Activated CD4-positive, alpha-beta T cell treated with anti-CD3 and anti-CD28 coated beads for 36 hours (primary cell): ENCODE results near the gene NACA2. TPM values are rescaled to one million over a fixed set of nuclear protein-coding genes. Genes with fewer than 3 reads are reported as not detected.

Experiments used
- ATAC-seq: fragments of 200-7000 bp; cut with Tn5 transposase; one replicate; pipeline ENCODE4 v1.10.0; 2021; ENCODE audit warnings: mild to moderate bottlenecking, moderate library complexity
- CTCF ChIA-PET: fragments of 350-600 bp; sonication (Branson Sonifier 250); formaldehyde crosslinking; loops from one replicate; lab custom pipeline; 2021; ENCODE audit warnings: antibody characterized with exemption; lab: Charles Lee
- POLR2A ChIA-PET: fragments of 350-600 bp; sonication (Branson Sonifier 250); formaldehyde crosslinking; loops from one replicate; lab custom pipeline; 2021; ENCODE audit warnings: antibody characterized with exemption, inconsistent platforms; lab: Charles Lee
- DNase-seq: peaks from one replicate; pipeline ENCODE4 v3.0.0-alpha.2; 2020
- H3K27ac Mint-ChIP-seq: one replicate; pipeline ENCODE4 v1.8.0; 2021; ENCODE audit warnings: mixed read lengths
- H3K27me3 Mint-ChIP-seq: one replicate; pipeline ENCODE4 v1.8.0; 2021; ENCODE audit warnings: mixed read lengths
- H3K36me3 Mint-ChIP-seq: one replicate; pipeline ENCODE4 v1.8.0; 2021; ENCODE audit warnings: low read depth, mixed read lengths
- H3K4me1 Mint-ChIP-seq: one replicate; pipeline ENCODE4 v1.8.0; 2021; ENCODE audit warnings: mixed read lengths
- H3K4me3 Mint-ChIP-seq: one replicate; pipeline ENCODE4 v1.8.0; 2021; ENCODE audit warnings: mild to moderate bottlenecking, moderate library complexity, mixed read lengths
- H3K9me3 Mint-ChIP-seq: one replicate; pipeline ENCODE4 v1.8.0; 2021; ENCODE audit warnings: low read depth, mixed read lengths
- intact Hi-C, 2 experiments: fragments of 100-400 bp; cut with DNase I in 1 of 2; cut with micrococcal nuclease in 1 of 2; formaldehyde crosslinking; loops; one replicate each; pipeline versions ENCODE4 v1.14.2 to v1.15.1; 2022 to 2024; cut with DNase I, micrococcal nuclease
- total RNA-seq, 2 experiments: library from RNA; stranded (reverse); gene quantifications; one replicate each; pipeline ENCODE4 v1.2.3, GENCODE V29; 2021

NACA2 gene
- total RNA-seq, 2 experiments from 2014 or later = not detected

- intact Hi-C loops = no loop called here
- no peaks in the 10 kb centered on the region for H3K4me1 Mint-ChIP-seq
- H3K36me3 Mint-ChIP-seq = no peaks in the 10 kb centered on the region
- DNase-seq (no peak), ATAC-seq (no peak)
- no peaks in the 10 kb centered on the region for H3K9me3 Mint-ChIP-seq
- POLR2A ChIA-PET = no interaction called here
- H3K27me3 Mint-ChIP-seq = peaks cover 9% of the 10 kb centered on the region
- no peak overlapping the region for H3K27ac Mint-ChIP-seq
- CTCF ChIA-PET = no interaction called here
- no peak overlapping the region for H3K4me3 Mint-ChIP-seq
Measured at GRCh38 chr17:61586031-61586566, 4.9 kb downstream of the NACA2 start.

GRCh38 chr17:61584866-61585265 lies 6.2 kb downstream of the NACA2 start:
- Mint-ChIP-seq H3K4me1 (no peaks in the 10 kb centered on the region), H3K4me3 (no peak overlapping the region), H3K36me3 (no peaks in the 10 kb centered on the region), H3K9me3 (no peaks in the 10 kb centered on the region), H3K27ac (no peak overlapping the region), H3K27me3 (peaks cover 12% of the 10 kb centered on the region)
- ChIA-PET POLR2A (no interaction called here), CTCF (interaction anchor here (0.6 to 1.0 kb wide), 5 partner anchors 10 to 852 kb away, joined by 3 to 4 read pairs (median 3); no protein-coding TSS in a partner anchor)
- no peak for DNase-seq
- intact Hi-C loops = no loop called here
- no peak for ATAC-seq

GRCh38 chr17:61584266-61584665 lies 6.8 kb downstream of the NACA2 start:
- ATAC-seq = no peak
- Mint-ChIP-seq H3K27me3 (peaks cover 16% of the 10 kb centered on the region), H3K36me3 (no peaks in the 10 kb centered on the region), H3K27ac (no peak overlapping the region), H3K9me3 (no peaks in the 10 kb centered on the region), H3K4me1 (no peaks in the 10 kb centered on the region), H3K4me3 (no peak overlapping the region)
- intact Hi-C loops = no loop called here
- POLR2A ChIA-PET = no interaction called here
- CTCF ChIA-PET = interaction anchor here (0.6 to 1.0 kb wide), 5 partner anchors 9 to 851 kb away, joined by 3 to 4 read pairs (median 3); no protein-coding TSS in a partner anchor
- DNase-seq = no peak

DNA sequence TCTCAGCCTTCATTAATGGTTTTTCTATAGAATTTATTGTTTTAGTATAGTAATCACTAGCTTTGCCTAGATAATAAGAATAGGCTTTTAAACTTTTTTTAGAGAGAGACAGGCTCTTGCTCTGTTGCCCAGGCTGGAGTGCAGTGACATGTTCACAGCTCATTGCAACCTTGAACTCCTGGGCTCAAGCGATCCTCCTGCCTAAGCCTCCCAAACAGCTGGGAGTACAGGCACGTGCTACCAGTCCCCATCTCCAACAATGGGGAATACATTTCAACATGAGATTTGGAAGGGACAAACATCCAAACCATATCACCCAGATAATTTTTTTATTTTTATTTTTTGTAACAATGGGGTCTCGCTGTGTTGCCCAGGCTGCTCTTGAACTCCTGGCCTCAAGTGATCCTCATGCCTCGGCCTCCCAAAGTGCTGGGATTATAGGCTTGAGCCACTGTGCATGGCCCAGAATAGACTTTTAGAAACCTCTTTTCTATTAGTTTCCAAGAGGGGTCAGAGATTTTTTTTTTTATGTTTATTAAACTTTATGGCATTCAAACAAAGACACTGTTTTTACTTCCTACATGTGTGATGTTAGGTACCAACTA lies 7.3 kb downstream of the NACA2 start:
- no peaks in the 10 kb centered on the region for H3K36me3 Mint-ChIP-seq
- intact Hi-C loops = loop anchor here in 1 of 2 experiments (2.0 kb wide), 1 partner anchor 171 kb away; no protein-coding TSS in a partner anchor
- POLR2A ChIA-PET = no interaction called here
- H3K27me3 Mint-ChIP-seq = peaks cover 16% of the 10 kb centered on the region
- no peak for ATAC-seq
- no peak overlapping the region for H3K4me3 Mint-ChIP-seq
- H3K27ac Mint-ChIP-seq = no peak overlapping the region
- no peaks in the 10 kb centered on the region for H3K9me3 Mint-ChIP-seq
- no peaks in the 10 kb centered on the region for H3K4me1 Mint-ChIP-seq
- CTCF ChIA-PET = interaction anchor here (0.9 to 1.4 kb wide), 4 partner anchors 86 to 251 kb away, joined by 3 to 8 read pairs (median 4); no protein-coding TSS in a partner anchor
- DNase-seq = no peak

DNA sequence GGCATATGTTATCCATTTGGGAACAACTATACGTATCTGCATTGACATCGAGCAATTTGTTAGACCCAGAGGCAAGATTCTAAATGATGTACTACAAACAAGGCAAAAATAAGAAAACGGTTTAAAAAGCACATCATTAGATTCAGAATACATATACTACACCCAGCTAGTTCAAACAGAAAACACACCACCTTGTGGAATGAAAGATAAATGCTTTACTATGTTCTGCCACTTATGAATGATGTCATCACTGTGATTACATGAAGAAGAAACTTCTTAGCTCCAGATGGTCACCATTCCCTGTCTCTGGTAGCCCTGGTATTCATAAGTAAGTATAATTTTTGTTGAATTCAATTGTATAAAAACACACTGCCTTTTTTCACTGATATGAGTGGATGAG lies 7.8 kb downstream of the NACA2 start:
- H3K9me3 Mint-ChIP-seq = no peaks in the 10 kb centered on the region
- ChIA-PET CTCF (interaction anchor here (0.9 to 1.4 kb wide), 3 partner anchors 171 to 251 kb away, joined by 3 to 8 read pairs (median 4); no protein-coding TSS in a partner anchor), POLR2A (no interaction called here)
- H3K27me3 Mint-ChIP-seq = peaks cover 16% of the 10 kb centered on the region
- no peaks in the 10 kb centered on the region for H3K4me1 Mint-ChIP-seq
- H3K36me3 Mint-ChIP-seq = no peaks in the 10 kb centered on the region
- H3K4me3 Mint-ChIP-seq = no peak overlapping the region
- DNase-seq (no peak), ATAC-seq (no peak)
- H3K27ac Mint-ChIP-seq = no peak overlapping the region
- intact Hi-C loops = loop anchor here in 1 of 2 experiments (2.0 kb wide), 1 partner anchor 170 kb away; no protein-coding TSS in a partner anchor

DNA sequence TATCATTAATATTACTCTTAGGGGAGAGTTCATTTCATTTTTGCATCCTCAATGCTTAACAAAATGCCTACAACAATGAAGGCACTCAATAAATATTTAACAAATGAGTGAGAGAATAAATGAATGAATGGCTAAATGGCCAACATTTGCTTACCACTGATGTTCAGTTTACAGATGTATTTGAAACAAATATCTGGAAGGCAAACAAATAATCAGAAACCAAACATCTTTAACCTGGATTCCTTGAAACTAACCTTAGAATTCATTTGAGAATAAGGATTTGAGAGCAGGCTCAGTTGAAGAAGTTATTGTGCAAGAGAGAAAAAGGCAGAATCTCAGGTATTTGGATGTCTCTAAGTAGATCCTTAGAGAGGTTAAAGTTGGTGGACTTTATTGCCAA lies 8.4 kb downstream of the NACA2 start:
- intact Hi-C loops = loop anchor here in 1 of 2 experiments (2.0 kb wide), 1 partner anchor 170 kb away; no protein-coding TSS in a partner anchor
- ATAC-seq (no peak), DNase-seq (no peak)
- Mint-ChIP-seq H3K4me3 (no peak overlapping the region), H3K27me3 (peaks cover 19% of the 10 kb centered on the region), H3K9me3 (no peaks in the 10 kb centered on the region), H3K27ac (no peak overlapping the region), H3K36me3 (no peaks in the 10 kb centered on the region), H3K4me1 (no peaks in the 10 kb centered on the region)
- CTCF ChIA-PET = interaction anchor here (0.9 to 1.4 kb wide), 2 partner anchors 170 to 174 kb away, joined by 3 to 8 read pairs; no protein-coding TSS in a partner anchor
- POLR2A ChIA-PET = no interaction called here

GRCh38 chr17:61581611-61582349 lies 9.2 kb downstream of the NACA2 start:
- no peak overlapping the region for H3K4me3 Mint-ChIP-seq
- H3K27ac Mint-ChIP-seq = no peak overlapping the region
- POLR2A ChIA-PET = no interaction called here
- no peaks in the 10 kb centered on the region for H3K9me3 Mint-ChIP-seq
- intact Hi-C loops = loop anchor here in 1 of 2 experiments (2.0 kb wide), 1 partner anchor 169 kb away; no protein-coding TSS in a partner anchor
- H3K36me3 Mint-ChIP-seq = no peaks in the 10 kb centered on the region
- no peaks in the 10 kb centered on the region for H3K4me1 Mint-ChIP-seq
- CTCF ChIA-PET = interaction anchor here (0.7 kb wide), 1 partner anchor 255 kb away, joined by 3 read pairs; no protein-coding TSS in a partner anchor
- peaks cover 19% of the 10 kb centered on the region for H3K27me3 Mint-ChIP-seq
- no peak for DNase-seq
- no peak for ATAC-seq

DNA sequence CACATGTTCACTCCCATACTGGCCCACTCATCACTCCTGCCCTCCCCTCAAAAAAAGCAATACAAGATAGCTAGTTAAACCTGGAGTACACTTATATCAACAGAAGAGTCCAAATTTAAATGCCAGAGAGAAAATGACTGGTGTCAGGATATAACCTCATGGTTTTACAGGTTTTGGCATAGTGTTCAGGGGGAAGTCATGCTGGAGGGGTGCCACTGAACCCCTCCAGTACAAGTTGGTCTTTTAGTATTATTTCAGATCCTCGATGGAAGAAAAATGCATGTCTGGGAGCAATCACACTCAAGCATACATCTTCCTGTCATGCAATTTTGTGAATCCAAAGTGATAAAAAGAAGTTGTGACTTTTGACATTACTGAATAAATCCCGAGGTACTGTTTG lies 10.5 kb downstream of the NACA2 start:
- intact Hi-C loops = no loop called here
- ATAC-seq = no peak
- H3K9me3 Mint-ChIP-seq = no peaks in the 10 kb centered on the region
- no peak overlapping the region for H3K4me3 Mint-ChIP-seq
- H3K27me3 Mint-ChIP-seq = peaks cover 22% of the 10 kb centered on the region
- H3K27ac Mint-ChIP-seq = no peak overlapping the region
- ChIA-PET POLR2A (no interaction called here), CTCF (no interaction called here)
- DNase-seq = no peak
- H3K4me1 Mint-ChIP-seq = no peaks in the 10 kb centered on the region
- no peaks in the 10 kb centered on the region for H3K36me3 Mint-ChIP-seq

DNA sequence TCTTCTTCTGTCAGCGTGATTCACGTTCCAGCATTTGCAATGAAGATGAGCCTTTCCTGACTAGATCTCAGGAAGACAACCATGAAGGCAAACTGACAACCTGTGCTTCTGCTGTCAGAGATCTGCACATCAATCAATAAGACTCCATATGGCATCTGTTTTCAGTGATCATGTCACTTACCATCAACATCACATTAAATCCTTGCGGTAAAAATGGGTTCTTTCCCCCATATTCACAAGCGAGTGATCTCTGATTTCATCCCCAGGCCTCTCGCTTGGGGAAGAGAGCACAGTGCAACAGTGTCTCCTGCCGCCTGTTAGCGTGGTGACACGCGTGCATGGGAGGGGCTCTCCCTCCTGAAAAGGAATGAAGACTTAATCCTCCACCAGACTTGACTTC lies 11.1 kb downstream of the NACA2 start:
- intact Hi-C loops = no loop called here
- ChIA-PET CTCF (no interaction called here), POLR2A (no interaction called here)
- Mint-ChIP-seq H3K36me3 (no peaks in the 10 kb centered on the region), H3K27me3 (peaks cover 22% of the 10 kb centered on the region), H3K27ac (no peak overlapping the region), H3K4me3 (no peak overlapping the region), H3K9me3 (no peaks in the 10 kb centered on the region), H3K4me1 (no peaks in the 10 kb centered on the region)
- no peak for DNase-seq
- ATAC-seq = no peak

DNA sequence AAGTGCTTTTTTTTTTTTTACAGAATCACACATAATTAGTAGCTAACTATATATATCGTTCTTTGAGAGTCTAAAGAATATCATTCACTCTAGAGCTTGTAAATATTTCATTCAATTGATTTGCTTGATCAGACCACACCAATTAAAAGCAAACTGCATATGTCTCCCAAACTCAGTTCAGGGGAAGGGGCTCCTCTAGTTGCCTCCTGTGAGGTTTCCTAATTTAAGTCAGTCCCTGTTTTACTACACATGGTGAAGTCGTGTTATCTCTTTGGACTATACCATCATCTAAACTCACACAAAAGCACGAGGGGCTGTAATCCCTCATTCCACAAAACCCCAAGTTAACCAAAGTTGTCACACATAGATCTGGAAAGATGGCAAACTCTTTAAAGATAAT lies 11.7 kb downstream of the NACA2 start:
- Mint-ChIP-seq H3K9me3 (no peaks in the 10 kb centered on the region), H3K4me1 (no peaks in the 10 kb centered on the region), H3K27me3 (peaks cover 22% of the 10 kb centered on the region), H3K36me3 (no peaks in the 10 kb centered on the region), H3K27ac (no peak overlapping the region), H3K4me3 (no peak overlapping the region)
- DNase-seq (no peak), ATAC-seq (no peak)
- ChIA-PET CTCF (interaction anchor here (0.6 kb wide), 1 partner anchor 164 kb away, joined by 3 read pairs; no protein-coding TSS in a partner anchor), POLR2A (no interaction called here)
- intact Hi-C loops = no loop called here

DNA sequence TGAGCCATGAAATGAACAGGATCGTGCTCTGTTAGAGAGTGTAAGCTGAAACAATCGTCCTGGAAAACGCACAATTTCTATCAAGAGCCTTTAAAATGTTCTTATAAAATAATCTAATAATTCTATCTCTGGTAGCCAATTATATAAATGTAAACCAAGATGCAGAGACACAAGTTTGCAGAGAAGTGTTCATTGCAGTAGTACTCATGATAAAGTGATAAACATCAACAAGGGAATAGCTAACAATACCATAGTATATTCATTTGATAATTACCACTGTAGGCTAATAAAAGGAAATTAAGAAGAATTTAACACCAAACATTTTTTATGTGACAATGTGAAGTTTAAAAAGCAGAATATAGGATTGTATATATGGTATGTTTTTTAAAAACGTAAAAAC lies 12.4 kb downstream of the NACA2 start:
- no peaks in the 10 kb centered on the region for H3K36me3 Mint-ChIP-seq
- ChIA-PET POLR2A (no interaction called here), CTCF (interaction anchor here (1.5 kb wide), 1 partner anchor 167 kb away, joined by 3 read pairs; no protein-coding TSS in a partner anchor)
- H3K27me3 Mint-ChIP-seq = peaks cover 26% of the 10 kb centered on the region
- H3K9me3 Mint-ChIP-seq = no peaks in the 10 kb centered on the region
- intact Hi-C loops = no loop called here
- no peak overlapping the region for H3K27ac Mint-ChIP-seq
- ATAC-seq (no peak), DNase-seq (no peak)
- H3K4me3 Mint-ChIP-seq = no peak overlapping the region
- H3K4me1 Mint-ChIP-seq = no peaks in the 10 kb centered on the region
